Thoracic aorta (tissue), 2 donors: ENCODE measurements around the gene TRHDE. TPM values are rescaled to one million over a fixed set of nuclear protein-coding genes. Genes with fewer than 3 reads are reported as not detected.
A peak's percentile ranks its signal among the peaks of the same experiment; 100 is the strongest.

ENCODE experiments used
- ATAC-seq: fragments of 150-250 bp; one replicate; pipeline ENCODE4 v1.8.0; 2017; ENCODE audit warnings: low read depth; ENCODE audit not compliant: insufficient number of reproducible peaks, low FRiP score
- DNase-seq: peaks from one replicate; pipeline ENCODE4 v3.0.0-alpha.2; 2020; ENCODE audit warnings: low spot score
- H3K27ac ChIP-seq, 2 donors: fragments of 200-600 bp; sonication (generic); 1 replicate in 1 of 2; 2 replicates in 1 of 2; pipeline ENCODE4 v1.5.1; 2016; ENCODE audit warnings: mild to moderate bottlenecking in 2 of 2, moderate library complexity in 2 of 2
- H3K27me3 ChIP-seq: fragments of 200-600 bp; sonication (generic); replicated peaks from 2 replicates; pipeline ENCODE4 v1.6.0; 2016; ENCODE audit warnings: mild to moderate bottlenecking; ENCODE audit not compliant: insufficient read depth
- H3K36me3 ChIP-seq: fragments of 200-600 bp; sonication (generic); one replicate; pipeline ENCODE4 v1.5.1; 2016
- H3K4me1 ChIP-seq, 2 donors: fragments of 200-600 bp; sonication (generic); 1 replicate in 1 of 2; 2 replicates in 1 of 2; pipeline versions ENCODE4 v1.5.1 to v1.6.0; 2016; ENCODE audit warnings: low read depth in 2 of 2, mild to moderate bottlenecking in 1 of 2; ENCODE audit not compliant: control insufficient read depth in 1 of 2
- H3K4me3 ChIP-seq: fragments of 200-600 bp; sonication (generic); 2 replicates; pipeline ENCODE4 v1.5.1; 2016; ENCODE audit warnings: mild to moderate bottlenecking
- H3K9me3 ChIP-seq: fragments of 200-600 bp; sonication (generic); 2 replicates; pipeline ENCODE4 v1.5.1; 2016
- CTCF ChIP-seq: fragments of 200-600 bp; sonication (generic); IDR thresholded peaks from one replicate; pipeline ENCODE4 v1.5.1; 2019; ENCODE audit warnings: antibody characterized with exemption
- total RNA-seq, 2 donors: library from RNA; depleted of rRNA; stranded (reverse); fragments of >200 nt; gene quantifications; one replicate each; pipeline versions ENCODE4 v1.1.0 to v1.2.3, GENCODE V29; 2016

TRHDE gene
- total RNA-seq, 2 donors from 2014 or later, result 3.5 to 3.7 TPM

GRCh38 chr12:72272731-72273498 lies 745 bp downstream of the TRHDE start:
- TF ChIP-seq CTCF, result no peak
- DNase-seq, result no peak

GRCh38 chr12:72273499-72273837 lies 1.3 kb downstream of the TRHDE start:
- H3K27ac ChIP-seq, result peak overlapping the region; percentile 76 to 83
- no peaks in the 10 kb centered on the region for H3K27me3 ChIP-seq
- ATAC-seq (no peak), DNase-seq (no peak)
- H3K36me3 ChIP-seq, result no peaks in the 10 kb centered on the region
- H3K9me3 ChIP-seq, result no peaks in the 10 kb centered on the region
- TF ChIP-seq CTCF, result no peak
- H3K4me3 ChIP-seq, result peak overlapping the region; percentile 82
- H3K4me1 ChIP-seq, result peaks cover 0 to 18% of the 10 kb centered on the region in 2 donors

More at GRCh38 chr12:72272731-72273498, 745 bp downstream of the TRHDE start:
- no peaks in the 10 kb centered on the region for H3K9me3 ChIP-seq
- H3K27me3 ChIP-seq, result no peaks in the 10 kb centered on the region
- peak overlapping the region; percentile 82 for H3K4me3 ChIP-seq
- no peak for ATAC-seq
- peaks cover 0 to 18% of the 10 kb centered on the region in 2 donors for H3K4me1 ChIP-seq
- no peaks in the 10 kb centered on the region for H3K36me3 ChIP-seq
- H3K27ac ChIP-seq, result peak overlapping the region; percentile 76 to 83

GRCh38 chr12:72273851-72274351 lies 1.7 kb downstream of the TRHDE start:
- no peak for TF ChIP-seq CTCF
- Histone ChIP-seq H3K4me1 (peaks cover 0 to 18% of the 10 kb centered on the region in 2 donors), H3K27me3 (no peaks in the 10 kb centered on the region), H3K9me3 (no peaks in the 10 kb centered on the region), H3K4me3 (peak overlapping the region; percentile 82), H3K27ac (peak overlapping the region; percentile 76 to 83), H3K36me3 (no peaks in the 10 kb centered on the region)
- ATAC-seq, result no peak
- no peak for DNase-seq

- DNase-seq (no peak), ATAC-seq (no peak)
- H3K36me3 ChIP-seq, result no peaks in the 10 kb centered on the region
- TF ChIP-seq CTCF, result no peak
- H3K27me3 ChIP-seq, result no peaks in the 10 kb centered on the region
- peak overlapping the region; percentile 82 for H3K4me3 ChIP-seq
- H3K4me1 ChIP-seq, result peaks cover 0 to 18% of the 10 kb centered on the region in 2 donors
- H3K9me3 ChIP-seq, result no peaks in the 10 kb centered on the region
- peak overlapping the region; percentile 50 to 83 for H3K27ac ChIP-seq
Observed at GRCh38 chr12:72274931-72275330, 2.8 kb downstream of the TRHDE start.

GRCh38 chr12:72275526-72275925 lies 3.4 kb downstream of the TRHDE start:
- no peaks in the 10 kb centered on the region for H3K36me3 ChIP-seq
- H3K27ac ChIP-seq, result peak overlapping the region in 1 of 2 donors; percentile 50
- no peak for TF ChIP-seq CTCF
- no peaks in the 10 kb centered on the region for H3K27me3 ChIP-seq
- ATAC-seq, result no peak
- peaks cover 0 to 18% of the 10 kb centered on the region in 2 donors for H3K4me1 ChIP-seq
- DNase-seq, result no peak
- H3K9me3 ChIP-seq, result no peaks in the 10 kb centered on the region
- peak overlapping the region; percentile 82 for H3K4me3 ChIP-seq
